ENCODE data around the gene TOGARAM2. TPM values are rescaled to one million over a fixed set of nuclear protein-coding genes. Genes with fewer than 3 reads are reported as not detected.

TOGARAM2 gene
- total RNA-seq, 1 experiment from 2014 or later: 0.75 TPM

GRCh38 chr2:29014331-29014730, 33.2 kb downstream of the TOGARAM2 start:
- ChIA-PET POLR2A (ENCODE audit: low non-redundant PET) (no interaction called here), CTCF (no interaction called here)
- no peaks in the 10 kb centered on the region for H3K27me3 ChIP-seq (replicated peaks; ENCODE audit: insufficient read depth, low read depth, low read length, poor library complexity)
- BruUV-seq (replicated peaks): no TSS peak
- H3K4me1 ChIP-seq (ENCODE audit: insufficient read depth, low read length, poor library complexity, severe bottlenecking): peaks cover 16% of the 10 kb centered on the region
- H3K9me3 ChIP-seq (ENCODE audit: low read depth, low read length, poor library complexity, severe bottlenecking): no peaks in the 10 kb centered on the region
- no peak overlapping the region for H3K4me3 ChIP-seq (ENCODE audit: low read depth, low read length, poor library complexity, severe bottlenecking)
- TF ChIP-seq EZH2 (IDR thresholded peaks at IDR 0.05; ENCODE audit: borderline replicate concordance, low read depth, low read length, poor library complexity, severe bottlenecking): no peak
- TF ChIP-seq CTCF (conservative IDR thresholded peaks at IDR 0.05; ENCODE audit: low read depth, low read length): no peak
- intact Hi-C loops (cut with micrococcal nuclease; ENCODE audit: unreplicated experiment): no loop called here
- no peak overlapping the region for H3K27ac ChIP-seq (ENCODE audit: low read depth, low read length, poor library complexity, severe bottlenecking)
- no peak for DNase-seq (ENCODE audit: low spot score)
- no peaks in the 10 kb centered on the region for H3K36me3 ChIP-seq (ENCODE audit: insufficient read depth, low read length, poor library complexity, severe bottlenecking)

GRCh38 chr2:29014811-29015421, 33.8 kb downstream of the TOGARAM2 start:
- Histone ChIP-seq H3K9me3 (ENCODE audit: low read depth, low read length, poor library complexity, severe bottlenecking) (no peaks in the 10 kb centered on the region), H3K27ac (ENCODE audit: low read depth, low read length, poor library complexity, severe bottlenecking) (no peak overlapping the region), H3K36me3 (ENCODE audit: insufficient read depth, low read length, poor library complexity, severe bottlenecking) (no peaks in the 10 kb centered on the region), H3K27me3 (replicated peaks; ENCODE audit: insufficient read depth, low read depth, low read length, poor library complexity) (no peaks in the 10 kb centered on the region), H3K4me1 (ENCODE audit: insufficient read depth, low read length, poor library complexity, severe bottlenecking) (peaks cover 16% of the 10 kb centered on the region), H3K4me3 (ENCODE audit: low read depth, low read length, poor library complexity, severe bottlenecking) (no peak overlapping the region)
- BruUV-seq (replicated peaks): no TSS peak
- ChIA-PET POLR2A (ENCODE audit: low non-redundant PET) (no interaction called here), CTCF (interaction anchor here (0.6 kb wide), 1 partner anchor 448 kb away, joined by 13 read pairs; no protein-coding TSS in a partner anchor)
- DNase-seq (ENCODE audit: low spot score): peak; percentile 28
- intact Hi-C loops (cut with micrococcal nuclease; ENCODE audit: unreplicated experiment): no loop called here
- no peak for TF ChIP-seq EZH2 (IDR thresholded peaks at IDR 0.05; ENCODE audit: borderline replicate concordance, low read depth, low read length, poor library complexity, severe bottlenecking)
- TF ChIP-seq CTCF (conservative IDR thresholded peaks at IDR 0.05; ENCODE audit: low read depth, low read length): no peak

- Histone ChIP-seq H3K4me3 (ENCODE audit: low read depth, low read length, poor library complexity, severe bottlenecking) (no peak overlapping the region), H3K4me1 (ENCODE audit: insufficient read depth, low read length, poor library complexity, severe bottlenecking) (peaks cover 12% of the 10 kb centered on the region), H3K36me3 (ENCODE audit: insufficient read depth, low read length, poor library complexity, severe bottlenecking) (no peaks in the 10 kb centered on the region), H3K27ac (ENCODE audit: low read depth, low read length, poor library complexity, severe bottlenecking) (no peak overlapping the region), H3K27me3 (replicated peaks; ENCODE audit: insufficient read depth, low read depth, low read length, poor library complexity) (no peaks in the 10 kb centered on the region), H3K9me3 (ENCODE audit: low read depth, low read length, poor library complexity, severe bottlenecking) (no peaks in the 10 kb centered on the region)
- CTCF ChIA-PET: interaction anchor here (0.5 kb wide), 1 partner anchor 20 kb away, joined by 7 read pairs; no protein-coding TSS in a partner anchor
- no TSS peak for BruUV-seq (replicated peaks)
- no peak for DNase-seq (ENCODE audit: low spot score)
- no peak for TF ChIP-seq EZH2 (IDR thresholded peaks at IDR 0.05; ENCODE audit: borderline replicate concordance, low read depth, low read length, poor library complexity, severe bottlenecking)
- no peak for TF ChIP-seq CTCF (conservative IDR thresholded peaks at IDR 0.05; ENCODE audit: low read depth, low read length)
- intact Hi-C loops (cut with micrococcal nuclease; ENCODE audit: unreplicated experiment): no loop called here
- POLR2A ChIA-PET (ENCODE audit: low non-redundant PET): no interaction called here
These were observed 34.8 kb downstream of the TOGARAM2 start for GRCh38 chr2:29015701-29016470.

Measured in A673 (cell line).